Measurements from ENCODE around the gene KIF21B. TPM values are rescaled to one million over a fixed set of nuclear protein-coding genes. Genes with fewer than 3 reads are reported as not detected.

The KIF21B gene
- total RNA-seq, 6 experiments from 2014 or later = 0.75 to 4.4 (median 1.4) TPM

DNA sequence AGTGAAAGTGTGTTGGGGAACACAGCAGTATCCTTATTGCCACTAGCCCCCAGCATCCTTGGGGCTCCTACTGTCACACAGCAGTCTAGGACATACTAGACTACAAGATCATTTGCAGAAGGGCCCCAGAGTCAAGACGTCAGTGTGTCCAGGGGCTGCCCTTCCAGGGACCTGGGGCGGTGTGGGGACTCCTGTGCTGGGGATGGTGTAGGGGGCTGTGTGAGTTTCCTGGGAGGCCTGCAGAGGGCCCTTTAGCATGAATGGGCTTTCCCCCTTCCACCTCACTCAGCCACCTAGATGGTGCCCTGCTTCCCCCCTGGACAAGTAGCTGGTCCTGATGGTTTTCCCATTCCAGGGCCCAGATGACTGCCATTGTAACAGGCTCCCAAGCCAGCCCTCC lies 17.5 kb upstream of the KIF21B start:
- DNase-seq = peak in 1 of 3 donors; percentile 37
- no peak for TF ChIP-seq POLR2A (IDR thresholded peaks at IDR 0.05)
- TF ChIP-seq, protein P1, sequence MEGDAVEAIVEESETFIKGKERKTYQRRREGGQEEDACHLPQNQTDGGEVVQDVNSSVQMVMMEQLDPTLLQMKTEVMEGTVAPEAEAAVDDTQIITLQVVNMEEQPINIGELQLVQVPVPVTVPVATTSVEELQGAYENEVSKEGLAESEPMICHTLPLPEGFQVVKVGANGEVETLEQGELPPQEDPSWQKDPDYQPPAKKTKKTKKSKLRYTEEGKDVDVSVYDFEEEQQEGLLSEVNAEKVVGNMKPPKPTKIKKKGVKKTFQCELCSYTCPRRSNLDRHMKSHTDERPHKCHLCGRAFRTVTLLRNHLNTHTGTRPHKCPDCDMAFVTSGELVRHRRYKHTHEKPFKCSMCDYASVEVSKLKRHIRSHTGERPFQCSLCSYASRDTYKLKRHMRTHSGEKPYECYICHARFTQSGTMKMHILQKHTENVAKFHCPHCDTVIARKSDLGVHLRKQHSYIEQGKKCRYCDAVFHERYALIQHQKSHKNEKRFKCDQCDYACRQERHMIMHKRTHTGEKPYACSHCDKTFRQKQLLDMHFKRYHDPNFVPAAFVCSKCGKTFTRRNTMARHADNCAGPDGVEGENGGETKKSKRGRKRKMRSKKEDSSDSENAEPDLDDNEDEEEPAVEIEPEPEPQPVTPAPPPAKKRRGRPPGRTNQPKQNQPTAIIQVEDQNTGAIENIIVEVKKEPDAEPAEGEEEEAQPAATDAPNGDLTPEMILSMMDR (IDR thresholded peaks at IDR 0.05) = no peak
- WGBS (ENCODE audit: insufficient coverage, low coverage, low lambda C conversion rate, missing lambda C conversion rate) = no CpG with 5 or more reads among the region's 2 CpGs

DNA sequence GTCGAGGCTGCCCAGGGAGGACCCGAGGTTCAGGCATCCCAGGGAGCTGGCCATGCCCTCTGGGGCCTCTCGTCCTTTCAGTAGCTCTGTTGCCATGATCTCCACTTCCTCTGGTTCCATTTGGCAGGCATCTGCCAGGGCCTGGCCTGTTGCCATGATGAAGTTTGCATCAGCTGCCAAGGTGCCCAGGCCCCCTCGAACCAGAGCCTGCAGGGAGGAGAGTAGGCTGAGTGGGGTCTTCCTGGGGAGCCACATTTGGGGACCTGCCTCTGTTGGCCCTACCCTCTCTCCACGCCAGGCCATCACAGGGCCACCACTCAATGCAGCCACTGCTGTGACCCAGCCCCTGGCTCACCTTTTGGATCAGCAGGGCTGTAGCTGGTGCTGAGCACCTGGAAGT lies 16.4 kb upstream of the KIF21B start:
- WGBS (ENCODE audit: insufficient coverage, low coverage, low lambda C conversion rate, missing lambda C conversion rate) = 17% methylated on average over 1 of the region's 5 CpGs
- intact Hi-C loops (cut with DNase I) = loop anchor here (5.0 kb wide), 1 partner anchor 68 kb away; no protein-coding TSS in a partner anchor
- no peak for DNase-seq

More for the DNA sequence above, 17.5 kb upstream of the KIF21B start:
- Histone ChIP-seq H3K4me3 (no peak overlapping the region), H3K36me3 (no peaks in the 10 kb centered on the region), H3K4me1 (no peaks in the 10 kb centered on the region), H3K27me3 (no peaks in the 10 kb centered on the region), H3K9me3 (no peaks in the 10 kb centered on the region), H3K27ac (no peak overlapping the region)
- ATAC-seq = no peak
- intact Hi-C loops (cut with DNase I) = loop anchor here (5.0 kb wide), 1 partner anchor 69 kb away; no protein-coding TSS in a partner anchor

DNA sequence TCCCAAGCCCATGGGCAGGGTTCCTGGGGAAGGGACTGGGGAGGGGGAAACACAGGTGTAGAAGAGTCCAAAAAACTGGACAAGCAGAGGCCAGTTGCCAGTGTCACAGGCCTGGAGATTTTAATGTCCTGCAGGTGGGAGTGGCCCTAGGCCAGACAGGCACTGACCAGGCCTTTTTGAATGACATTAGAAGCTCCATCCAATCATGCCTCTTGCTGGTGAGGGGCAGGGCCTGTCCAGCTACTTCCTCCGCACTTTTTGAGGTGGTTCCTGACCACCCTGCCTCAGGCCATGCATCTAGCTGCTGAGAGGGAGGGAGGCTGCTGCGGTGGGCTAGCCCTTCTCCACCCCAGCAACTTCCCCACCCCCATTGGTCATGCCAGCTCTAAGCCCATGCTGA lies 15.9 kb upstream of the KIF21B start:
- intact Hi-C loops (cut with DNase I) = no loop called here
- H3K4me1 ChIP-seq = no peaks in the 10 kb centered on the region
- no peak overlapping the region for H3K27ac ChIP-seq
- TF ChIP-seq, protein P1 (IDR thresholded peaks at IDR 0.05) = no peak
- TF ChIP-seq POLR2A (IDR thresholded peaks at IDR 0.05) = no peak
- WGBS (ENCODE audit: insufficient coverage, low coverage, low lambda C conversion rate, missing lambda C conversion rate) = no CpG with 5 or more reads among the region's 2 CpGs
- H3K4me3 ChIP-seq = no peak overlapping the region
- DNase-seq (peak in 1 of 3 donors; percentile 5), ATAC-seq (no peak)
- H3K36me3 ChIP-seq = no peaks in the 10 kb centered on the region
- no peaks in the 10 kb centered on the region for H3K27me3 ChIP-seq
- no peaks in the 10 kb centered on the region for H3K9me3 ChIP-seq

More for the DNA sequence above, 16.4 kb upstream of the KIF21B start:
- no peak for ATAC-seq
- Histone ChIP-seq H3K27me3 (no peaks in the 10 kb centered on the region), H3K9me3 (no peaks in the 10 kb centered on the region), H3K27ac (no peak overlapping the region), H3K4me1 (no peaks in the 10 kb centered on the region), H3K36me3 (no peaks in the 10 kb centered on the region), H3K4me3 (no peak overlapping the region)
- no peak for TF ChIP-seq POLR2A (IDR thresholded peaks at IDR 0.05)
- TF ChIP-seq, protein P1 (IDR thresholded peaks at IDR 0.05) = no peak

DNA sequence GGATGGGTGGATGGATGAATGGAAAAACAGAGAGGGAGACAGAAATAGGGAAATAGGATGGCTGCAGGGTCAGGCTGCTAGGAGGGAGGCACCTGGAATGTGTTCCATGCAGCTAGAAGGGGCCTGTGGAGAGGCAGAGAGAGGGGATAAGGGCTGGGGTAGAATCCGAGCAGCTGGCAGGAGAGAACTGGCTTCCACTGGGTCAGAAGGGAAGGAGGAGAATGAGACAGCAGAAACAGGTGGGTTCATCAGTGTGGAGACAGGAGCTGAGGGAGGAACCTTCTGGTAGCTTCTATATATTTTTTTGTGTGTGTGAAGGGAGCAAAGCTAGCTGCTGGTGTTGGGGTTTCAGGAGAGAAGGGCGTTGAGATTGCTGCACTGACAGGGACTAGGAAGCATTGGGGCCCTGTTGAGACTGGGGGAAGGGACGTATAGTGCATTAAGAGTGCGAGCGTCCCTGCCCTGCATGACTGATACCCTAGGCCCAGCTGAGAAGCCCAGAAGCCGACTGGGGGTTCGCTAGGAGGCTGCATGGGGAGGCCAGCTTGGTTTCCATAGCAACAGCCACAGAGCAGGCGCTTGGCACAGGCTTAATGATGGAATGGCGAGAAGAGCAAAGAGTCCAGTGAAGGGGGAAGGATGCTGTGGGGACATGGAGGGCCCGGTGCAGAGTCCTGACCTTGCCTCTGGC lies 14.8 kb upstream of the KIF21B start:
- no peaks in the 10 kb centered on the region for H3K27me3 ChIP-seq
- ATAC-seq = no peak

More for the DNA sequence above, 14.8 kb upstream of the KIF21B start:
- WGBS (ENCODE audit: insufficient coverage, low coverage, low lambda C conversion rate, missing lambda C conversion rate) = 82% methylated on average over 6 of the region's 10 CpGs
- Histone ChIP-seq H3K4me3 (no peak overlapping the region), H3K9me3 (no peaks in the 10 kb centered on the region), H3K27ac (no peak overlapping the region), H3K4me1 (no peaks in the 10 kb centered on the region), H3K36me3 (no peaks in the 10 kb centered on the region)
- intact Hi-C loops (cut with DNase I) = no loop called here
- DNase-seq = peak in 1 of 3 donors; percentile 20
- no peak for TF ChIP-seq POLR2A (IDR thresholded peaks at IDR 0.05)
- TF ChIP-seq, protein P1 (IDR thresholded peaks at IDR 0.05) = no peak

Measured in right lobe of liver (tissue), 6 donors.